Hippocampal formation (tissue), 2 donors: ENCODE data around the gene EBI3.
"Not testable (repeated sequence)": the region's sequence is repeated elsewhere in the genome, so short reads cannot be mapped to it uniquely, and the experiment has no call there.

Source experiments
- DNase-seq, 2 donors: peaks; one replicate each; lab custom pipeline; 2025; lab: John Stamatoyannopoulos, UW

Gene EBI3

DNA sequence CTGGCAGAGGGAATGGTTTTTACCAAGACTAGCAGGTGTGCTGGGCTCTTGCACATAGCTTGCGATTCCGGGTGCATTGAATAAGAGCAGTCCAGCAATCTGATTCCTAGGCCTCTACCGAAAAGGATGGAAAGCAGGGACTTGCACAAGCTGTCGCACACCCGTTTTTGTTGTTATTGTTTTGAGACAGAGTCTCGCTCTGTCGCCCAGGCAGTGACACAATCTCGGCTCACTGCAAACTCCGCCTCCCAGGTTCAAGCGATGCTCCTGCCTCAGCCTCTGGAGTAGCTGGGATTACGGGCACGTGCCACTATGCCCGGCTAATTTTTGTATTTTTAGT, 5.5 kb downstream of the EBI3 start:
- DNase-seq, result no peak

DNA sequence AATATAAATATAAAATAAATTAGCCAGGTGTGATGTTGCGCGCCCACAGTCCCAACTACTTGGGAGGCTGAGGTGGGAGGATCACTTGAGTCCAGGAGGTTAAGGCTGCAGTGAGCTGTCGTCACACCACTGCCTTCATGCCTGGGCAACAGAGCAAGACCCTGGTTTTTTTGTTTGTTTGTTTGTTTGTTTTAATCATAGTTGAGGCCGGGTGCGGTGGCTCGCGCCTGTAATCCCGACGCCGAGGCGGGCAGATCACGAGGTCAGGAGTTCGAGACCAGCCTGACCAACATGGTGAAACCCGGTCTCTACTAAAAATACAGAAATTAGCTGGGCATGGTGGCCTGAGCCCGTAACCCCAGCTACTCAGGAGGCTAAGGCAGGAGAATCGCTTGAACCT, 8.2 kb downstream of the EBI3 start:
- not testable (repeated sequence) for DNase-seq

DNA sequence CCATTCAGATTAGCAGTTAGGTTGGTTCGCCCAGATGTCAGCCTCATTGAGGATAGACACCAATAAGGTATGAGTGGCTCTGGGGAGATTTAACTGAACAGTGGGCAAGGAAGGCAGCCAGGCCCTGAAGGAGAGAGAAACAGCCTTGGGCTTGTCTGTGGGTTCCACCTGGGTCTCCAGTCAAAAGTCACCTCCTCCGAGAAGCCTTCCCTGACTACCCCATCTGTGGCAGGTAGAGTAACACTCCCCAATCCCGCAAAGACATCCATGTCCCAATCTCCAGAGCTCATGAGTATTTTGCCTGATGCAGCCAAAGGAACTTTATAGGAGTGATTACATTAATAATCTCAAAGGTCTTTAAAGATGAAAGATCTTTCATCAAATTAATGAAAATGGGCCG, 9.5 kb downstream of the EBI3 start:
- no peak for DNase-seq

DNA sequence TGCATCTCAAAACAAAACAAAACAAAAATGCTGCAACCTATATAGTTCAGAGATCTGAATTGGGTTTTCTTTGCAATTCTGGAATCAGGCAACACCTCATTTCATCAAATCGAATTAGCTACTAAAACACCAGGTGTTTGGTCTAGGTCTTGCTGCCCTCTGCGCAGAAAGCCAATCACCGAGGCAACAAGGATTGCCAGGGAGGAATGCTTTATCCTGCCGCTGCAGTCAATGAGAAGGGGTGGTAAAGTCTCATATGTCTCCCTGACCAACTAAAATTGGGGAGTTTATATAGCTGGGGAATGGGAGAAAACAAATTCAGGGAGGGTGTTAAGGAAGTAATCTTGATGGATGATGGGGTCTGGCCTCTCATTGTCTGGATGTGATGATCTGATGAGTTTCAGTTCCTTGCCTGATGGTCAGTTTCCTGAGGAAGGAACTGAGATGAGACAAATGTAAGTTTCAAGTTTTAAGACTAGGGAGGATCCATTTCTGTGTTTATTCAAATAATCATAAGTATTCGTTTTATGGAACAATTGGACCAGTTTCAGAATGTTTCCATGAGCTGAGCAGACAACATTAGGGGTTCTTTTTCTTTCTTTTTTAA, 12.6 kb downstream of the EBI3 start:
- DNase-seq, result no peak

DNA sequence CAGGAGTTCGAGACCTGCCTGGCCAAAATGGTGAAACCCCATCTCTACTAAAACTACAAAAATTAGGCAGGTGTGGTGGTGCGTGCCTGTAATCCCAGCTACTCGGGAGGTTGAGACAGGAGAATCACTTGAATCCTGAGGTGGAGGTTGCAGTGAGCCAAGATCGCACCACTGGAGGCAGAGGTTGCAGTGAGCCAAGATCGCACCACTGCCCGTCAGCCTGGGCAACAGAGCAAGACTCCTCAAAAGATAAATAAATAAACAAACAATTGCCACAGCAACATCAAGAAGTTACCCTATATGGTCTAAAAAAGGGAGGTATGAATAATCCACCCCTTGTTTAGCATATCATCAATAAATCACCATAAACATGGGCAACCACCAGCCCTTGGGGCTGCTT, 16.6 kb downstream of the EBI3 start:
- DNase-seq, result not testable (repeated sequence)

DNA sequence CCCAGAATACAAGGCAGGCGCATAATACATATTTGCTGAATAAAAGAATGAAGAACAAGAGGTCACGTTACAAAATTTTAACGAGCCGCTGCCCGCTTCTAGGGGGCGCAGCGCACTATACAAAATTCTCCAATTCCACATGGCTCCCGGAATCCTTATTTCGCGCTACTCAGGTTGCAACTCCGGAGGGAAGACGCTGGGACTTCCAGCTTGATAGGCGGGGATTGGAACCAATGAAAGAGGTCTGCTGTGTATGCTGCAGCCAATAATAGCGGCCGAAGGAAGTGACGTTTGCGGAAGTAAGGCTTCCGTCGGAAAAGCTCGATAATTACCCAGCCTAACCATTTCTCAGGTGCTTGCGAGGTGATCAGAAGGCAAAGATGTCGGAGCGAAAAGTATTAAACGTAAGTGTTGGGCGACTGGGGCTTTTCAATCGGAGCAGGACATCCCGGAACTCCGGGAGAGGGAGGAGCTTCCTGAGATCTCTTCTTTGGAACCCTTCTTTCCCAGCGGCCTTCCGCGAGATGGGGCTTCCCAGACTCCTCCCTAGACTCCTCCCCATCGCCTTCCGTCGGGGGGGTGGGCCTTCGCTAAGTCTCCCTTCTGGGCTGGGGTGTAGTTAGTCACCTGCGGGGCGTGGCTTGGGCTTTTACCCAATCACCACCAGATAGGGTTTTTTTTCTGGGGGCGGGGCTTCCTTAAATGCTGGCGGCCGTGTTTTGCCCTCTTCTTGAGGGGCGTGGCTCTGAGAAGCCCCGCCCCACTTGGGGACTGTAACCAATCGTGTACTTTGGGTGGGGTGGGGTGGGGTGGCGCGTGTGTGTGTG, 17.7 kb downstream of the EBI3 start, which contains the start of gene YJU2:
TSS of gene YJU2 (plus strand) at position 314 of the 827 bp plus-strand sequence. CDS start at position 381, 67 bp downstream.
- peak; percentile 92 to 93 for DNase-seq

DNA sequence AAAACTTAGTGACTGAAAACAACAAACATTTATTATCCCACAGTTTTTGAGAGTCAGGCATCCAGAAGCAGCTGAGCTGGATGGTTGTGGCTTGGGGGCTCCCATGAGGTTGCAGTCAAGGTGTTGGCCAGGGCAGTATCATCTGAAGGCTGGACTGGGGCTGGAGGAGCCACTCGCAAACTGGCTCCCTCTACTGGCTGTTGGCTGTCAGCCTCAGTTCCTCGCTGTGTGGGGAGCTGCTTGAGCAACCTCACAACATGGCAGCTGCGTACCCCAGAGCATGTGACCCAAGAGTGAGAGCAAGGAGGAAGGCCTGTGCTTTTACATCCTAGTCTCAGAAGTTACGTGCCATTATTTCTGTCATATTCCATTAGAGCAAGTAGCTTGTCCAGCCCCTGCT, 27.2 kb downstream of the EBI3 start:
- no peak for DNase-seq

DNA sequence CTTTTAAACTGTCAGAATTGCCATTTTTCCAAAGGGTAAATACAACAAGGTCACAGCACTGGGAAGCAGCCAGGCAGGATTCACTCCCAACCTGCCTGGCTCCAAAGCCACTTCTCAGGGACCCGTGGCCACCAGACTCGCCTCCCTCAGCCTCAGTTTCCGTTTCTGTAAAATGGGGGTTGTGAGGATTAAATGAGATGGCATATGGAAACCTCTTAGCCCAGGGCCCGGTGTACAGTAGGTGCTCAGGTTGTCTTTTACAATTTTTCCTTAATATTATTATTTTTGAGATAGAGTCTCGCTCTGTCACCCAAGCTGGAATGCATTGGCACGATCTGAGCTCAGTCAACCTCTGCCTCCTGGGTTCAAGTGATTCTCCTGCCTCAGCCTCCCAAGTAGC, 27.7 kb downstream of the EBI3 start:
- DNase-seq, result no peak

DNA sequence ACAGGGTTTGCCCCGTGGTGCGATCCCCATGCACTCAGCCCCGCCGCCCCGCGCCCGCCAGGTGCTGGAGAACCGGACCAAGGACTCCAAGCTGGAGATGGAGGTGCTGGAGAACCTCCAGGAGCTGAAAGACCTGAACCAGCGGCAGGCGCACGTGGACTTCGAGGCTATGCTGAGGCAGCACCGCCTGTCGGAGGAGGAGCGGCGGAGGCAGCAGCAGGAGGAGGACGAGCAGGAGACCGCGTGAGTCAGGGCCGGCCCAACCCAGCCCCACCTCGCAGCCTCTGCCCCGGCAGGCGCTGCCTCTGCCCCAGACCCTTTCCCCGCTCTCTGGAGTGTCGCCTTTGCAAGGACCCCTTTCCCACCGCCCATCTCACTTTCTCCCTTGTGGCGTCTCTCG, 28.9 kb downstream of the EBI3 start:
- no peak for DNase-seq

DNA sequence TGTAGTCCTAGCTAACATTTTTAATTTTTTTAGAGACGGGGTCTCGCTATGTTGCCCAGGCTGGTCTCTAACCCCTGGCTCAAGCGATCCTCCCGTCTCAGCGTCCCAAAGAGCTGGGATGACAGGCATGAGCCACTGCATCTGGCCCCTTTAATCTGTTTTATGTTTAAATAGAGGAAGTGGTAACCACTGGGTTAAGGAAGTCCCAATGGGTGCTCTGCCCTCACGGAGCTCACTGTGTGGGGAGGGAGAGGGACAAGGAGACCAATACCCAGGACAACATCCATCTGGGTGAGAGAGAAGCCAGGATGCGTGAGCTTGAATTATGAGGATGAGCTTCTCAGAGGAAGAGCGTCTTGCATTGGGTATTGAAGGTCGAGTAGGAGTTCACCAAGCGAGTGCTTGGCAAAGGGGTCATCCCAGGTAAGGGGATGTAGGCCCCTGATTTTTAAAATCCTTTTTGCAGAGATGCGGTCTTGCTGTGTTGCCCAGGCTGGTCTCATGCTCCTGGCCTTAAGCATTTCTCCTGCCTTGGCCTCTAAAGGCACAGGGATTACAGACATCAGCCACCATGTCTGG, 31.4 kb downstream of the EBI3 start:
- DNase-seq, result no peak

DNA sequence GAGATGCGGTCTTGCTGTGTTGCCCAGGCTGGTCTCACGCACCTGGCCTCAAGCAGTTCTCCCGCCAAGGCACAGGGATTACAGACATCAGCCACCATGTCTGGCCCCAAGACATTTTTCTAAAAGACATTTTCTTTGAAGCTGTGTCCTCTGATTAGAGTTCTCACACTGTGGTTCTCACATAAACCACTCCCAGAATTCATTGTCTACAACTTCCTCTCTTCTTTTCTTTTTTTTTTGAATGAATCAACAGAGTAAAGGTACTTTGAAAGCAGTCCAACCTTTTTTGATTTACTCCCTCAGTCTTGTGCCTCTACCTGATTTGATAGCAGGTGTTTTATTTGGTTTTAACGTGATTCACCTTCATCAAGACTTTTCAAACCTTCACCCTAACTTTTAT, 35.5 kb downstream of the EBI3 start:
- no peak for DNase-seq

DNA sequence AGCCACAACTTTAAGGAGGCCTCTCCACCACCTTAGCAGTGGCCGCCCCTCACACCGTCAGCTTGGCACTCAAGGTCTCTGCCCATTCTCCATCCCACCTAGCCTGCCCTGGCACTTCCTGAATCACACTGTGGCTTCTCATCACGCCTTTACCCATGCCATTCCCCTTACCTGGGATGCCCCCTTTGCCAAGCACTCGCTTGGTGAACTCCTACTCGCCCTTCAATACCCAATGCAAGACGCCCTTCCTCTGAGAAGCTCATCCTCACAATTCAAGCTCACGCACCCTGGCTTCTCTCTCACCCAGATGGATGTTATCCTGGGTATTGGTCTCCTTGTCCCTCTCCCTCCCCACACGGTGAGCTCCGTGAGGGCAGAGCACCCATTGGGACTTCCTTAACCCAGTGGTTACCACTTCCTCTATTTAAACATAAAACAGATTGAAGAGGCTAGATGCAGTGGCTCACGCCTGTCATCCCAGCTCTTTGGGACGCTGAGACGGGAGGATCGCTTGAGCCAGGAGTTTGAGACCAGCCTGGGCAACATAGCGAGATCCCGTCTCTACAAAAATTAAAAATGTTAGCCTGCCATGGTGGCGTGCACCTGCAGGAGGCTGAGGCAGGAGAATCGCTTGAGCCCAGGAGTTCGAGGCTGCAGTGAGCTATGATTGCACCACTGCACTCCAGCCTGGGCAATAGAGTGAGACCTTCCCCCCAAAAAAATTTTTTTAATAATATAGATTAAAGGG, 37.1 kb downstream of the EBI3 start:
- no peak for DNase-seq

DNA sequence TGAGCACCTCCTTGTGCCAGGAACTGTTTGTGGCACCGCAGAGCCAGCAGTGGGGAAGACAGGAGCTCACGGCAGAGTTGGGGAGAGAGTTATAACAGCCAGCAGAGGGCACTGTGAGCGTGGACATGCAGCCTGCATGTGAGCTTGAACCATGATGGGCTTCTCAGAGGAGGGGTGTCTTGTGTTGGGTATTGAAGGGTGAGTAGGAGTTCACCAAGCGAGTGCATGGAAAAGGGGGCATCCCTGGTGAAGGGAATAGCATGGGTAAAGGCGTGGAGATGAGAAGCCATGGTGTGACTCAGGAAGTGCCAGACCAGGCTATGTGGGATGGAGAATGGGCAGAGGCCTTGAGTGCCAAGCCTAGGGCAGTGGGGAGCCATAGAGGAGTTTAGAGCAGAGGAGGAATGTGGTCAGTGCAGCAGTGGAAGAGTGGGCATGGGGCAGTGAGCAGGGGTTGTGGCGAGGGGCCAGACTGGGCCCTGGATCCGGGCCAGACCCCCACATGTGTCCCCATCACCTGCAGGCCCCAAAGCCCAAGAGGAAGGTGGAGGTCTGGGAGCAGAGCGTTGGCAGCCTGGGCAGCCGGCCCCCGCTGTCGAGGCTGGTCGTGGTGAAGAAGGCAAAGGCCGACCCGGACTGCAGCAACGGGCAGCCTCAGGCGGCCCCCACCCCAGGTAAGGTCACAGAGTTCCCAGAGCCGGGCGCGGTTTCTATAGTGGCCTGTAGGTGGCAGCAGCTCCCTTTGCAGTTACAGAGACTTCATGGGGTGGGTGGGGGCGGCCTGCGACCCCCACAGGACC, 38.0 kb downstream of the EBI3 start:
- no peak for DNase-seq

DNA sequence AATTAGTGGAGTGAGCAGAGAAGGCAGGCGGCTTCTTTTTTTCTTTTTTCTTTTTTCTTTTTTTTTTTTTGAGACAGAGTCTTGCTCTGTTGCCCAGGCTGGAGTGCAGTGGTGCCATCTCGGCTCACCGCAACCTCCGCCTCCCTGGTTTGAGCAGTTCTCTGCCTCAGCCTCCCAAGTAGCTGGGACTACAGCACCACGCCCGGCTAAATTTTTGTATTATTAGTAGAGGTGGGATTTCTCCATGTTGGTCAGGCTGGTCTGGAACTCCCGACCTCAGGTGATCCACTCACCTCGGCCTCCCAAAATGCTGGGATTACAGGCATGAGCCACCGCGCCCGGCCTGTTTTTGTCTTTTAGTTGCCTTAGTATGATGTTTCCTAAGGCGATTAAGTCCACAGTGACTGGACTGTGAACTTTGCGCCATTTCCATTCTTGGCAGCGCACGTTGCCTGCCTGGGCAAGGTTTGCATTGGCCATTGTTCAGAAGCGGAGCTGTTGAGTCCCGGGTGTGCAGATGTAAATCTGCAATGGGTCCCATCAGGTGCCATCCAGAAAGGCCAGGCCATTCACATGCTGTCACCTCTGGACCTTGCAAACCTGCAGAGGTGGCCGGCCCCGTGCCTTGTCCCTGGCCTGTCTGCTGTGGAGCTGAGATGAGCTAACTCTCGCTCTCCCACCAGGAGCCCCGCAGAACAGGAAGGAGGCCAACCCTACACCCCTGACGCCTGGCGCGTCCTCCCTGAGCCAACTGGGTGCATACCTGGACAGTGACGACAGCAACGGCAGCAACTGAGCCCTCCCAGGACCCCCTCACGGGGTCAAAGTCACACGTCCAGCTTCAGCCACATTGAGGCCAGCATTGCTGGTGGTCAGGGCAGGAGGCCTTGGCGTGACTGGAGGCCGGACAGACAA, 38.8 kb downstream of the EBI3 start:
- DNase-seq, result no peak

DNA sequence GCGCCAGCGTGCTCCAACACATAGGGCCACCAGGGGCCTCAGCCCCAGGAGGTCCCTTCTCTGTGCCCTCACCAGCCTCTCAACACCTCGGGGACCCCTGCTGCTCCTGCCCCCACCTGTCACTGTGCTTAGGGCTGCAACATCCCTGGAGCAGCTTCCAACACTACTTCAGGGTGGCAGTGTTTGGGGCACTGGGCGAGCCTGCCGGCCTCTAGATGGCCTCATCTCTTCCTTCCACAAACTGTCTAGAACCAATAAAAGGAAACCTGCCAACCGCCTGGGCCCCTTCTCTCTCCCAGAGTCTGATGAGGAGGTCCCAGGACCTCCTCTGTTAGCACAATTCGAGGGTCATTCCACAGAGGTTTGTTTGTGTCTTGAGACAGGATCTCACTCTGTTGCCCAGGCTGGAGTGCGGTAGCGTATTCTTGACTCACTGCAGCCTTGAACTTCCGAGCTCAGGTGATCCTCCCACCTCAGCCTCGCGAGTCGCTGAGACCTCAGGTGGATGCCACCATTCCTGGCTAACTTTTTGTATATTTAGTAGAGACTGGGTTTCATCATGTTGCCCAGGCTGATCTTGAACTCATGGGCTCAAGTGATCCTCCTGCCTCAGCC, 39.6 kb downstream of the EBI3 start:
- no peak for DNase-seq

DNA sequence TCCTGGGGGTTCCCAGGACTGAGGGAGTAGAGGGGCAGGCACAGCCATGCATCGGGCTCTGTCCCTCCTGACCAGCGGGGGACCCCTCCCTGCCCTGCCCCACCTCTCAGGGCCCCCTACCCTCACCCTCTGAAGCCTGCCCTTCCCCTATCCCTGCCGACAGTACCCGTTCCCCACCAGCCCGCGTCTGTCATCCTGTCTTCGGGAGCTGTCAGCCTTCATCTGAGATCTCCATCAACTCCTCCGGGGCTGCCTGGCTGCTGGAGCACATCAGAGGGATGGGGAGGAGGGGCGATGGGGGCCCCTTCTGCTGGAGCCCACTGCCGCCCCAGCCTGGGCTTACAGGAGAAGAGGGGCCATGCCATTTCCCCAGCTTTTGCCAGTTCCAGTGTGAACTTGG, 43.6 kb downstream of the EBI3 start:
- no peak for DNase-seq

DNA sequence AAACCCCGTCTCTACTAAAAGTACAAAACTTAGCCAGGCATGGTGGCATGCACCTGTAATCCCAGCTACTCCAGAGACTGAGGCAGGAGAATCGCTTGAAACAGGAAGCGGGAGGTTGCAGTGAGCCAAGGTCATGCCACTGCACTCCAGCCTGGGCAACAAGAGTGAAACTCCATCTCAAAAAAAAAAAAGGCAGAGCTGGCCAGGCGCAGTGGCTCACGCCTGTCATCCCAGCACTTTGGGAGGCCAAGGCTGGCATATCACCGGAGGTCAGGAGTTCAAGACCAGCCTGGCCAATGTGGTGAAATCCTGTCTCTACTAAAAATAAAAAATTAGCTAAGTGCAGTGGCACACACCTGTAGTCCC, 45.0 kb downstream of the EBI3 start:
- DNase-seq, result not testable (repeated sequence)

DNA sequence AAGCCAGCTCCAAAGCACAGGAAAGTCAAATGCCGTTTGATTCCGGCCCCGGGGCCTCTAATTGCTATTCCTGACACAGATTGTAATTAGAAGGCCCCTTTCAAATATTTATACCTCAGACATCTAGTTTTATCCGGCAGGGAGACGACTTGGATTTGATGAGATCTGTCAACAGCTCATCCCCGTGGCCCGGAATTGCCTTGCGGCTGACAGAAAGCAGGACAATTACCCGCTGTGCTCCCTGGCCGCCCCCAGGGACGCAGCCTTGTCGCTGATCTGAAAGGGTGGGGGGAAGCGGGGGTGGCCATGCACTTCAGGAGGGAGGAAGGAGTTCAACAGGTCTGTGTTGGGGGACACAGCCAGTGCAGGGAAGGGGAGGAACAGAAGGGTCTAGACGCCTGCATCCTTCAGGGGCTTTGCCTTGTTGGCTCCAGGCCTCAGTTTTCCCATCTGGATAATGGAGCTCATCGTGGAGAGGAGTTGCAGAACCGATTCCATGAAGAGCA, 47.9 kb downstream of the EBI3 start:
- no peak for DNase-seq

DNA sequence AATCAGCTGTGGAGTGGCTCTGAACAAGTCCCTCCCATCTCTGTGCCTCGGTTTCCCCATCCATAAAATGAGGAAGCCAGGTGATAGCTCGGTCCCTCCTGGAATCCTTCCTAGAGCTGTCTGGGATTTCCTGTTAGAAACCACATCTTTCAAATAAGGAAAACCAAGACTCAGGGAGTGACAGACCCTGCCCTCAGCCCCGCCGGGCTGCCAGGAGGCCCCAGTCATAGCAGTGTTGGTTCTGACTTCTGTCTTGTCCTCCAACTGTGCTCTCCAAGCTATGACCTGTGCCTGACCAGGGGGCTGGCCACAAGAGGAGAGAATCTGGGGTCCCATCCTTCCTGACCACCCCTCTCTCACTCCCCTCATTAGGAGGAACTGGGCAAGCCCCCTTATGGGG, 48.7 kb downstream of the EBI3 start:
- DNase-seq, result no peak
